Measurements from ENCODE around the gene NFKBIE.

GRCh38 chr6:44278315-44278714, 13.0 kb upstream of the NFKBIE start:
- TF ChIP-seq CTCF (IDR thresholded peaks at IDR 0.05 in 2 of 3, conservative IDR thresholded peaks at IDR 0.05 in 1 of 3; ENCODE audit: borderline replicate concordance in 1 of 3, insufficient read depth in 1 of 3, low read depth in 2 of 3, low read length in 2 of 3) (no peak), SIN3A (IDR thresholded peaks at IDR 0.05; ENCODE audit: low read depth) (no peak), SRF (IDR thresholded peaks at IDR 0.05; ENCODE audit: low read depth) (no peak), CEBPB (IDR thresholded peaks at IDR 0.05; ENCODE audit: low read depth) (no peak), EZH2 (IDR thresholded peaks at IDR 0.05) (no peak), POLR2AphosphoS5 (IDR thresholded peaks at IDR 0.05; ENCODE audit: low read depth, low read length) (no peak), POLR2A (IDR thresholded peaks at IDR 0.05; ENCODE audit: borderline replicate concordance, extremely low read depth, insufficient read depth, insufficient read length) (no peak), EZH2phosphoT487 (IDR thresholded peaks at IDR 0.05; ENCODE audit: borderline replicate concordance) (no peak), RAD21 (IDR thresholded peaks at IDR 0.05; ENCODE audit: low read depth) (no peak), SP1 (IDR thresholded peaks at IDR 0.05; ENCODE audit: low read depth) (no peak), ZBTB33 (IDR thresholded peaks at IDR 0.05; ENCODE audit: extremely low read depth, insufficient replicate concordance, low read length) (no peak), YY1 (IDR thresholded peaks at IDR 0.05; ENCODE audit: extremely low read depth, insufficient replicate concordance, low read depth, low read length) (no peak), JUND (IDR thresholded peaks at IDR 0.05) (no peak), ATF3 (IDR thresholded peaks at IDR 0.05) (no peak)

Measured in HCT116 (cell line).